Measurements from ENCODE around the gene VPS54. TPM values are rescaled to one million over a fixed set of nuclear protein-coding genes. Genes with fewer than 3 reads are reported as not detected.

VPS54 gene
- total RNA-seq, 1 donor: 18.8 TPM

DNA sequence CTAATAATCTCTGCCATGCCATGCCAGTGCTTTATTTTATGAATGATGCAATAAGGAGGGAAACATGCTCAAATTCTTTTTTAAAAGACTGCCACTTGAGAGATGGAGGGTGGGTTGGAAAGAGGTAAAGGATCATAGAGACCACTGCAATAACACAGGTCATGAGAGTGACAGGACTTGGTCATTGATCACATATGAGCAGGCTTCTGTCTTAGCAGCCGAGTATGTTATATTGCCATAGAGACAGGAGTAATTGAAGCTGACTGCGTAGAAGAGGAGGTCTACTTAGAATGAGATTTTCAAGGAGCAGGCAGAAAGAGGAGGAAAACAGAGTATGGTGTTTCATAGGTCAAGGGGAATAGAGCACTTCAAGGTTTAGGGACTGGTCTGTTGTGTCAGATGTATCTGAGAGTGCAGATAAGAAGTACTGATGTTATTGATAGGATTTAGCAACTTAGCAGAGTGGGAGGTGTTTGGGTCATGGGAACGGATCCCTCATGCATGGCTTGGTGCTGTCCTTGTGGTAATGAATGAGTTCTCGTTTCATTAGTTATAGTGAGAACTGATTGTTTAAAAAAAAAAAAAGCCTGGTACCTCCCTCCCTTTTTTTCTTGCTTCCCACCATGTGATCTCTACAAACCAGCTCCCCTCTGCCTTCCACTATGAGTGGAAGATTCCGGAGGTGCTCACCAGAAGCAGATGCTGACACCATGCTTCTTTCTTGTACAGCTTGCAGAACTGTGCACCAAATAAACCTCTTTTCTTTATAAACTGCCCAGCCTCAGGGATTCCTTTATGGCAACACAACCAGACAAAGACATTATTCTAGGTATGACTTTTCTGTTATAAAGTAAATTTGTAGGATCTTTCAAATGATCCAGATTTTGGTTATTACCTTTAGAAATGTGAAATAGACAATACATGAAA lies 144.8 kb downstream of the VPS54 start:
- Histone ChIP-seq H3K4me2 (ENCODE audit: insufficient read depth, low read length) (no peak overlapping the region), H3K4me1 (ENCODE audit: insufficient read depth, low read length) (peaks cover 13% of the 10 kb centered on the region), H3K79me2 (ENCODE audit: insufficient read depth, low read length) (peaks cover 50% of the 10 kb centered on the region), H3K27me3 (ENCODE audit: insufficient read depth, low read length) (no peaks in the 10 kb centered on the region), H3K4me3 (ENCODE audit: insufficient read depth, low read length) (no peak overlapping the region), H2AFZ (ENCODE audit: low read length) (no peak overlapping the region), H3K27ac (ENCODE audit: low read depth, low read length) (no peak overlapping the region), H3K9me3 (ENCODE audit: low read depth, low read length) (no peaks in the 10 kb centered on the region), H3K36me3 (ENCODE audit: insufficient read depth, low read length) (peaks cover 30% of the 10 kb centered on the region), H4K20me1 (ENCODE audit: insufficient read depth, low read length) (no peaks in the 10 kb centered on the region)
- DNase-seq (ENCODE audit: insufficient read length, low spot score, missing footprints): no peak
- TF ChIP-seq, protein P1, sequence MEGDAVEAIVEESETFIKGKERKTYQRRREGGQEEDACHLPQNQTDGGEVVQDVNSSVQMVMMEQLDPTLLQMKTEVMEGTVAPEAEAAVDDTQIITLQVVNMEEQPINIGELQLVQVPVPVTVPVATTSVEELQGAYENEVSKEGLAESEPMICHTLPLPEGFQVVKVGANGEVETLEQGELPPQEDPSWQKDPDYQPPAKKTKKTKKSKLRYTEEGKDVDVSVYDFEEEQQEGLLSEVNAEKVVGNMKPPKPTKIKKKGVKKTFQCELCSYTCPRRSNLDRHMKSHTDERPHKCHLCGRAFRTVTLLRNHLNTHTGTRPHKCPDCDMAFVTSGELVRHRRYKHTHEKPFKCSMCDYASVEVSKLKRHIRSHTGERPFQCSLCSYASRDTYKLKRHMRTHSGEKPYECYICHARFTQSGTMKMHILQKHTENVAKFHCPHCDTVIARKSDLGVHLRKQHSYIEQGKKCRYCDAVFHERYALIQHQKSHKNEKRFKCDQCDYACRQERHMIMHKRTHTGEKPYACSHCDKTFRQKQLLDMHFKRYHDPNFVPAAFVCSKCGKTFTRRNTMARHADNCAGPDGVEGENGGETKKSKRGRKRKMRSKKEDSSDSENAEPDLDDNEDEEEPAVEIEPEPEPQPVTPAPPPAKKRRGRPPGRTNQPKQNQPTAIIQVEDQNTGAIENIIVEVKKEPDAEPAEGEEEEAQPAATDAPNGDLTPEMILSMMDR (IDR thresholded peaks at IDR 0.05; ENCODE audit: extremely low read depth, low read depth, low read length): no peak

DNA sequence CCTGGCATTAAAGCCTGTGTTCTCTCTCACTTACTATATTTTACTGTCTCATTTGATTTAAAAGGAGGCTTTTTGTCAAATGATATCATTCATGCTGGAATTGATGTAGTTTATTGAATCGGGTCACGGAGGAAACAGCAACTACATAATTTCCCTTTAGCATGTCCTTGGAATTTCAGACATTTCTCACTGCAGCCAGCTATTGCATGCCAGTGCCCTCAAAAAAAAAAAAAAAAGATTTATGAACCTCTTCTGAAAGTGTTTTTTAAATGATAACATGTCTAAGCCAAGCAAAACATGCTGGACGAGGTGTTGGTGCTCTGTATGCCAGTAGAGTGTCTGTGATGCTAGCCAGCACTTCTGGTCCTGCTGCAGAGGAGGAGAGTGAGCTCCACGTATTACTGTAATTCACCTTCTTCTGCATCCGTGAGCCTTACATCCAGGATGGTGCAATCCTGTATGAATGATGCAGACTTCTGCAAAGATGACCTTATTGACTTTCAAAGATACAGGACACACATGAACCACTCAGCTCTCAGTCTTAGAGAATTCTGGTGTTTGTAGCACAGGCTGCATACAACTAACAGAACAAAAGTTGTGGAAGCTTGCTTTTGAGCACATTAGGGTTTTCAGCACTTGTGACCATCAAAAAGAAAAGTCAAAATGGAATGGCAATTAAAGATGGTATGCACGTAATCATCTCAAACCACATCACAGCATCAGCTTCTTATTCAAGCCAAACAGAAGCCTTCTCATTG lies 146.5 kb downstream of the VPS54 start:
- H3K36me3 ChIP-seq (ENCODE audit: insufficient read depth, low read length): peaks cover 24% of the 10 kb centered on the region
- no peak for DNase-seq (ENCODE audit: insufficient read length, low spot score, missing footprints)

DNA sequence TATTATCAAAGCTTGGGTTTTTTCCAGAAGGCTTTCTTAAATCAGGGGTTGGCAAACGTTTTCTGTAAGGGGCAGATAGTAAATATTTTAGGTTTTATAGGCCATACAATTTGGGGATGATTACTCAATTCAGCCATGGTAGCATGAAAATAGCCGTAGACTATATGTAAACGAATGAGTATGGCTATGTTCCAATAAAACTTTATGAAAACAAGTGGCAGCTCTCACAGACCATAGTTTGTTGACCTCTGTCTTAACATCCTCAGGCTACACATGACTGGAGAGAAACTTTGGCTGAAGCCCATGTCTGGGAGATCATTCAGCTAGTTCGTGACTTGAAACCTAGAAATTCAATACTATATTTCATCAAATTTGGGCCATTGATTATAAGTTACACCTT lies 147.4 kb downstream of the VPS54 start:
- TF ChIP-seq, protein P1 (IDR thresholded peaks at IDR 0.05; ENCODE audit: extremely low read depth, low read depth, low read length): no peak
- Histone ChIP-seq H3K79me2 (ENCODE audit: insufficient read depth, low read length) (peaks cover 47% of the 10 kb centered on the region), H3K9me3 (ENCODE audit: low read depth, low read length) (no peaks in the 10 kb centered on the region)

More for the DNA sequence above, 146.5 kb downstream of the VPS54 start:
- no peaks in the 10 kb centered on the region for H3K9me3 ChIP-seq (ENCODE audit: low read depth, low read length)
- H3K79me2 ChIP-seq (ENCODE audit: insufficient read depth, low read length): peaks cover 50% of the 10 kb centered on the region
- peaks cover 13% of the 10 kb centered on the region for H3K4me1 ChIP-seq (ENCODE audit: insufficient read depth, low read length)
- no peak overlapping the region for H3K4me2 ChIP-seq (ENCODE audit: insufficient read depth, low read length)
- TF ChIP-seq, protein P1 (IDR thresholded peaks at IDR 0.05; ENCODE audit: extremely low read depth, low read depth, low read length): no peak
- peak overlapping the region; percentile 12 for H3K27ac ChIP-seq (ENCODE audit: low read depth, low read length)
- no peaks in the 10 kb centered on the region for H3K27me3 ChIP-seq (ENCODE audit: insufficient read depth, low read length)
- no peak overlapping the region for H2AFZ ChIP-seq (ENCODE audit: low read length)
- H4K20me1 ChIP-seq (ENCODE audit: insufficient read depth, low read length): no peaks in the 10 kb centered on the region
- H3K4me3 ChIP-seq (ENCODE audit: insufficient read depth, low read length): no peak overlapping the region

DNA sequence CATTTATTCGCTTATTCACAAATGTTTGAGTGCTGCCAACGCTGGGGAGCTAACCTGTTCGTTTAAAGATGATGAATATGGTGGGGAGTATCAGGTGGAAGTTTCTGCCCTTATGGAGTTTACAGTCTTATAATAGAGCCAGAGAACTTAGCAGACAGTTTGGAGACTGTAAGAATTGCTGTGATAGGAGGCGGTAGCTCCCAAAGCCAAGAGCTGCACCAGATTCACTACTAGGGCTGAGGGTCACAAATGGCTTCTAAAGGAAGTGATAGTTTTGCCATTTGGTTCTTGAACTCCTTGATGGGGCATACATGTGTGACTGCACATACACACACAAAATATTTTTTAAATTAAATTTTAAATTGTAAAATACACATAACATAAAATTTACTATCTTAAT lies 148.5 kb downstream of the VPS54 start:
- no peak overlapping the region for H3K4me2 ChIP-seq (ENCODE audit: insufficient read depth, low read length)
- no peaks in the 10 kb centered on the region for H3K9me3 ChIP-seq (ENCODE audit: low read depth, low read length)
- no peak for DNase-seq (ENCODE audit: insufficient read length, low spot score, missing footprints)
- TF ChIP-seq, protein P1 (IDR thresholded peaks at IDR 0.05; ENCODE audit: extremely low read depth, low read depth, low read length): no peak
- no peak overlapping the region for H2AFZ ChIP-seq (ENCODE audit: low read length)
- peaks cover 46% of the 10 kb centered on the region for H3K79me2 ChIP-seq (ENCODE audit: insufficient read depth, low read length)
- H4K20me1 ChIP-seq (ENCODE audit: insufficient read depth, low read length): no peaks in the 10 kb centered on the region
- no peak overlapping the region for H3K27ac ChIP-seq (ENCODE audit: low read depth, low read length)
- H3K4me3 ChIP-seq (ENCODE audit: insufficient read depth, low read length): no peak overlapping the region
- no peaks in the 10 kb centered on the region for H3K27me3 ChIP-seq (ENCODE audit: insufficient read depth, low read length)
- peaks cover 19% of the 10 kb centered on the region for H3K36me3 ChIP-seq (ENCODE audit: insufficient read depth, low read length)
- peaks cover 21% of the 10 kb centered on the region for H3K4me1 ChIP-seq (ENCODE audit: insufficient read depth, low read length)

More for the DNA sequence above, 147.4 kb downstream of the VPS54 start:
- H3K36me3 ChIP-seq (ENCODE audit: insufficient read depth, low read length): peaks cover 19% of the 10 kb centered on the region
- no peak for DNase-seq (ENCODE audit: insufficient read length, low spot score, missing footprints)
- H3K4me3 ChIP-seq (ENCODE audit: insufficient read depth, low read length): no peak overlapping the region
- no peaks in the 10 kb centered on the region for H3K27me3 ChIP-seq (ENCODE audit: insufficient read depth, low read length)
- H3K4me2 ChIP-seq (ENCODE audit: insufficient read depth, low read length): no peak overlapping the region
- no peaks in the 10 kb centered on the region for H4K20me1 ChIP-seq (ENCODE audit: insufficient read depth, low read length)
- peaks cover 13% of the 10 kb centered on the region for H3K4me1 ChIP-seq (ENCODE audit: insufficient read depth, low read length)
- no peak overlapping the region for H2AFZ ChIP-seq (ENCODE audit: low read length)
- H3K27ac ChIP-seq (ENCODE audit: low read depth, low read length): peak overlapping the region; percentile 12

Measured in osteoblast (primary cell).